GM12891 (cell line): ENCODE data around the gene RAB20.

Source experiments
- PAX5 ChIP-seq: IDR thresholded peaks from 2 replicates; pipeline ENCODE4 v1.6.1; 2011; ENCODE audit warnings: low read length, moderate library complexity, mild to moderate bottlenecking; ENCODE audit not compliant: insufficient read depth, severe bottlenecking
- POLR2A ChIP-seq: IDR thresholded peaks from 2 replicates; pipeline ENCODE4 v1.6.1; 2011; ENCODE audit warnings: low read depth, low read length, control low read depth
- POLR2AphosphoS5 ChIP-seq: IDR thresholded peaks from 2 replicates; pipeline ENCODE4 v1.6.1; 2011; ENCODE audit warnings: low read depth, low read length, control low read depth
- POU2F2 ChIP-seq: IDR thresholded peaks from 2 replicates; pipeline ENCODE4 v1.6.1; 2011; ENCODE audit warnings: low read depth, mild to moderate bottlenecking, control low read depth, low read length, moderate library complexity
- SPI1 ChIP-seq: IDR thresholded peaks from 2 replicates; pipeline ENCODE4 v1.6.1; 2011; ENCODE audit warnings: low read depth, low read length, control low read depth
- TAF1 ChIP-seq: IDR thresholded peaks from 2 replicates; pipeline ENCODE4 v1.6.1; 2011; ENCODE audit warnings: low read depth, low read length, control low read depth

DNA sequence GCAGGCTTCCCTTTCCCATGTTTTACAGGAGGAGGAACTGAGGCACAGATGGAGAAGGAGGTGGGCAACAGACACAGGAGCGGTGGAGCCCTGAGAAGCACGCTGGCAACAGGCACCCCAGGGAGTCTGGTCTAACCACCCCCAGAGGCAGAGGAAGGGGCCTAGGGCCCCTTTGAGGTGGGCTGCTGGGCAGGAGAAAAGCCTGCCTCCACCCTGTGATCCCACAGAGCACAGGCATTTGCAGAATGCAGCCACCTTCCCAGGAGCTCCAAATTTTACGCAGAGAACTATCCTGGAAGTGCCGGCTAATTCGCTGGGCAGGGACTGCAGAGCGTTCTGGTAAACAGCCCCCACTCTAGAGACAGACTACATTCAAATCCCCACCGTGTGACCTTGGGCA lies 30.4 kb downstream of the RAB20 start:
- TF ChIP-seq POLR2A (no peak), POLR2AphosphoS5 (no peak), TAF1 (no peak), POU2F2 (no peak), SPI1 (no peak), PAX5 (no peak)
